HepG2 (cell line): ENCODE data around the gene GADD45GIP1. TPM values are rescaled to one million over a fixed set of nuclear protein-coding genes. Genes with fewer than 3 reads are reported as not detected.

Experiments used
- ADNP ChIP-seq: sonication (generic); formaldehyde crosslinking; IDR thresholded peaks from 2 replicates; pipeline ENCODE4 v1.4.0; 2020; ENCODE audit warnings: missing genetic modification reagents
- AGO1 ChIP-seq: fragments of 200-400 bp; formaldehyde crosslinking; IDR thresholded peaks from 2 replicates; pipeline ENCODE4 v1.6.1; 2017; ENCODE audit warnings: mild to moderate bottlenecking, low read depth, low read length, moderate library complexity; ENCODE audit not compliant: poor library complexity, severe bottlenecking
- CERS6 ChIP-seq: sonication (generic); formaldehyde crosslinking; IDR thresholded peaks from 2 replicates; pipeline ENCODE4 v1.5.0; 2020; ENCODE audit warnings: missing genetic modification reagents
- GRHL1 ChIP-seq: sonication (generic); formaldehyde crosslinking; conservative IDR thresholded peaks from 2 replicates; pipeline ENCODE4 v1.8.0; 2022; ENCODE audit warnings: missing genetic modification reagents
- RARA ChIP-seq: IDR thresholded peaks from 2 replicates; pipeline ENCODE4 v1.6.1; 2016; ENCODE audit warnings: missing genetic modification reagents, missing compliant biosample characterization
- SCMH1 ChIP-seq: sonication (generic); formaldehyde crosslinking; IDR thresholded peaks from 2 replicates; pipeline ENCODE4 v1.9.0; 2021; ENCODE audit warnings: missing genetic modification reagents, mild to moderate bottlenecking, borderline replicate concordance
- ZBTB7B ChIP-seq: sonication (generic); formaldehyde crosslinking; IDR thresholded peaks from 2 replicates; pipeline ENCODE4 v1.4.0; 2020; ENCODE audit warnings: missing genetic modification reagents
- ZNF235 ChIP-seq: sonication (generic); formaldehyde crosslinking; IDR thresholded peaks from 2 replicates; pipeline ENCODE4 v1.8.1; 2023; ENCODE audit warnings: mild to moderate bottlenecking, missing genetic modification reagents, borderline replicate concordance
- ZNF33A ChIP-seq: sonication (generic); formaldehyde crosslinking; IDR thresholded peaks from 2 replicates; pipeline ENCODE4 v1.5.1; 2020; ENCODE audit warnings: missing genetic modification reagents, mild to moderate bottlenecking, moderate library complexity, borderline replicate concordance
- ZNF407 ChIP-seq: sonication (generic); formaldehyde crosslinking; IDR thresholded peaks from one replicate; pipeline ENCODE4 v1.5.1; 2020; ENCODE audit warnings: mild to moderate bottlenecking, missing genetic modification reagents; ENCODE audit errors: not compliant biosample characterization
- ZNF75D ChIP-seq: sonication (generic); formaldehyde crosslinking; IDR thresholded peaks from 2 replicates; pipeline ENCODE4 v1.8.1; 2023; ENCODE audit warnings: missing genetic modification reagents, mild to moderate bottlenecking, borderline replicate concordance
- ZNF781 ChIP-seq: sonication (generic); formaldehyde crosslinking; IDR thresholded peaks from 2 replicates; pipeline ENCODE4 v1.5.1; 2020; ENCODE audit warnings: borderline replicate concordance, mild to moderate bottlenecking, missing genetic modification reagents; ENCODE audit errors: not compliant biosample characterization
- ZNF782 ChIP-seq: sonication (generic); formaldehyde crosslinking; IDR thresholded peaks from 2 replicates; pipeline ENCODE4 v1.4.0; 2020; ENCODE audit warnings: missing genetic modification reagents, mild to moderate bottlenecking, borderline replicate concordance
- polyA plus RNA-seq, 8 experiments: library from polyadenylated mRNA; depleted of rRNA in 3 of 8; stranded (reverse) in 7 of 8; unstranded in 1 of 8; fragments of >200 nt; fragmentation: Illumina TruSeq in 4 of 8; extraction: Trizol in 4 of 8; gene quantifications; 2 replicates each; pipeline versions ENCODE4 v1.2.1 to v1.2.3, GENCODE V29; 2011 to 2016; ENCODE audit warnings: low read depth in 4 of 8, missing spikeins in 1 of 8, mixed read lengths in 1 of 8; ENCODE audit not compliant: insufficient read depth in 1 of 8
- total RNA-seq, 5 experiments: library from RNA; depleted of rRNA; stranded (reverse); fragments of >200 nt; fragmentation: Illumina TruSeq; extraction: Trizol; gene quantifications; 2 replicates each; pipeline ENCODE4 v1.2.3, GENCODE V29; 2016; ENCODE audit warnings: low read depth in 1 of 5
- TF ChIP-seq, protein P1 (sequence below): sonication (generic); formaldehyde crosslinking; IDR thresholded peaks from 2 replicates; pipeline ENCODE4 v1.4.0; 2020; ENCODE audit warnings: missing genetic modification reagents

The GADD45GIP1 gene
- total and polyA plus RNA-seq, 2 of the 13 experiments (the other 11 are each of a cell fraction or from before 2014, with no cell fraction given): 24.6 to 30.7 TPM

DNA sequence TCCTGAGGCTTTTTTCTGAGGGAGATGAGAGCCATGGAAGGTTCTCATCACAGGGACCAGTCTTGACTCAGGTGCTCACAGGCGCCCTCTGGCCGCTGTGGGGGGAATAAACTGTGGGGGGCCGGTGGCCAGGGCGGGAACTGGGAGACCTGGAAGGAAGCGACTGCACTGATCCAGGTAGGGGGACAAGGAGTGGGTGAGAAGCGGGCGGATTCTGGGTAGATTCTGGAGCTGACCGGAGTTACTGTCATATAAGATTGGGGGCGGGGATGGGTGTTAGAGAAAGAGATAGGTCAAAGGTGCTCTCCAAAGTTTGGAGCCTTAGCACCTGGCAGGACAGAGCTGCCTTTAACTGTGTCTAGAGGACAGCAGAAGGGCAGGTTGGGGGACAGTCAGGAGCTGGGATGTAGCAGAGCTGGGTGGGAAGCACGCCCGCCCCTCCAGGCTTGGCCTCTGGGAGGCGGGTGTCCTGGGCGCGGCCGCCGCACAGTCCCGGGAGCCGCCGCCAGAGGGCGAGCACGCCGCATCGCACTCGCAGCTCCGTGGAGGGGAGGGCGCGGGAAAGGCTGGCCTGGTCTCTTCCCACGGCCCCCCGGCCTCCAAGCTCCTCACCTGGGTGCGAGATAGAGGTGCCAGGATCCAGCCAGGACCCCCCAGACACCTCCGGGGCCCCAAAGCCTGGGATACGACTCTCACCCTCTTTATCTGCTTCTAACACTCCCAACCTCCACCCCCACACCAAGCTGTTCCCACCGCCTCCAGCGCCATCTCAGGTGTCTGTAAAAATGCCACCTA lies 8.2 kb upstream of the GADD45GIP1 start (continued):
- TF ChIP-seq ZNF407 (CRISPR knock-in tag): no peak
- TF ChIP-seq, protein P1, sequence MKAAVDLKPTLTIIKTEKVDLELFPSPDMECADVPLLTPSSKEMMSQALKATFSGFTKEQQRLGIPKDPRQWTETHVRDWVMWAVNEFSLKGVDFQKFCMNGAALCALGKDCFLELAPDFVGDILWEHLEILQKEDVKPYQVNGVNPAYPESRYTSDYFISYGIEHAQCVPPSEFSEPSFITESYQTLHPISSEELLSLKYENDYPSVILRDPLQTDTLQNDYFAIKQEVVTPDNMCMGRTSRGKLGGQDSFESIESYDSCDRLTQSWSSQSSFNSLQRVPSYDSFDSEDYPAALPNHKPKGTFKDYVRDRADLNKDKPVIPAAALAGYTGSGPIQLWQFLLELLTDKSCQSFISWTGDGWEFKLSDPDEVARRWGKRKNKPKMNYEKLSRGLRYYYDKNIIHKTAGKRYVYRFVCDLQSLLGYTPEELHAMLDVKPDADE (CRISPR knock-in tag): no peak
- TF ChIP-seq ZNF235: no peak
- TF ChIP-seq GRHL1 (CRISPR knock-in tag): no peak
- TF ChIP-seq AGO1: no peak
- no peak for TF ChIP-seq ZNF75D (CRISPR knock-in tag)
- TF ChIP-seq SCMH1 (CRISPR knock-in tag): no peak
- no peak for TF ChIP-seq ZNF781
- TF ChIP-seq ZNF782 (CRISPR knock-in tag): no peak; the same call in 1 of the 2 replicates
- TF ChIP-seq ZBTB7B (CRISPR knock-in tag): peak; percentile 94
- TF ChIP-seq ADNP (CRISPR knock-in tag): no peak
- TF ChIP-seq CERS6 (CRISPR knock-in tag): no peak
- TF ChIP-seq ZNF33A (CRISPR knock-in tag): no peak
- no peak for TF ChIP-seq RARA (CRISPR knock-in tag)
